DOHH2 (cell line): ENCODE data around the gene COPS9.

Experiments
- CTCF ChIP-seq: fragments of 200-600 bp; sonication (generic); IDR thresholded peaks from one replicate; pipeline ENCODE4 v1.5.1; 2014; ENCODE audit warnings: antibody characterized with exemption, mild to moderate bottlenecking, low read depth, low read length; ENCODE audit not compliant: poor library complexity, severe bottlenecking
- EZH2phosphoT487 ChIP-seq: fragments of 200-600 bp; sonication (generic); IDR thresholded peaks from 2 replicates; pipeline ENCODE4 v1.6.1; 2017; ENCODE audit warnings: borderline replicate concordance, mild to moderate bottlenecking, antibody characterized with exemption, low read length, moderate library complexity, mixed read lengths

DNA sequence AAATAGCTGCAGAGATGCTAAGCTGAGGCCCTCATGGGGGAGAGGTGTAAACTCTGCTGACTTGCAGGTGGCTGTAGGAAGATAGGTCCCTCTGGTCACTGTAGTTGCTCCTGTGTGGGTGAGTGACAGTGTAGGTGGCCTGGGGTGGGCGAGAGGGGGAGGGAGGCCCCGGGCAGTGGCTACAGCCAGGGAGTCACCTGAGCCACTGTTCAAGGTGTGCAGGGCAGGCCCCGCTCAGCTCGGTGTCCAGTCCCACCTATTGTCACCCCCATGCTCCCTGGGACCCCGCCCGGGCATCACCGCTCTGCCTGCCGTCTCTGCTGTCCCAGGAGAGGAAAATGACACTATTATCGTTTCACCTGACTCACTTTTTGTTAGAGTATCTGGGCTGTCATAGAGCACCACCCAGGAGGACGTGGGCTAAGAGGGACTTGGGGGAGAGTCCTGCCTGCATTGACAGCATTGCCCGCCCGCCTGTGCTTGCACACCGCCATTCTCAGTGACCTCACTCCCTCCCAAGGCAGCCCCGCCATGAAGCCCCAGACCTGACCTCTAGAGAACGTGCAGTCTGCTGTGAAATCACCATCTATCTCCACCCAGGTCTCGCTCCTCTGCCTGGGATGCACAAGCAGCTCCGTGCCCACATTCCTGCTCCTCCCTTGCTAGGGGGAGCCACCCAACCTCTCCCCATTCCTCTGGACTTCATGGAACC is 29.2 kb downstream of the COPS9 start:
- TF ChIP-seq CTCF (no peak), EZH2phosphoT487 (no peak)
